ENCODE measurements around the gene CATSPERZ. TPM values are rescaled to one million over a fixed set of nuclear protein-coding genes. Genes with fewer than 3 reads are reported as not detected.

The CATSPERZ gene
- total and polyA plus RNA-seq, 2 donors (not counting 3 experiments of a cell fraction or from before 2014, with no cell fraction given), result 0.11 TPM; not detected in 1

- dilution Hi-C loops (cut with MboI; ENCODE audit: extremely low pct_ligation_motif_present, low sequenced_read_pairs) (no loop called here), intact Hi-C loops (cut with micrococcal nuclease) (no loop called here)
- peaks cover 14% of the 10 kb centered on the region for H3K4me1 ChIP-seq (ENCODE audit: control insufficient read depth, extremely low read depth, insufficient read depth, low read length)
- H3K9ac ChIP-seq (replicated peaks; ENCODE audit: extremely low read depth, insufficient read depth, low read length), result no peak overlapping the region
- H3K4me3 ChIP-seq (replicated peaks in 1 of 3; ENCODE audit: insufficient read depth in 1 of 3, low read depth in 1 of 3, low read length in 3 of 3), result no peak overlapping the region
- no peaks in the 10 kb centered on the region for H3K9me1 ChIP-seq (replicated peaks; ENCODE audit: control insufficient read depth, extremely low read depth, insufficient read depth, low read length)
- no peak overlapping the region for H3K27ac ChIP-seq (ENCODE audit: insufficient read depth, low read depth, low read length)
- DNase-seq (ENCODE audit: low read depth, low spot score) (no peak), FAIRE-seq (no peak)
- ChIA-PET CTCF (interaction anchor here (0.9 to 1.5 kb wide), 3 partner anchors 13 to 52 kb away, joined by 4 to 5 read pairs (median 4); no protein-coding TSS in a partner anchor), POLR2A (no interaction called here)
- peaks cover 15 to 38% of the 10 kb centered on the region in 2 experiments for H3K36me3 ChIP-seq (ENCODE audit: control insufficient read depth in 2 of 2, extremely low read depth in 1 of 2, insufficient read depth in 2 of 2, low read length in 2 of 2)
- no peak overlapping the region for H3K4me2 ChIP-seq (ENCODE audit: insufficient read depth, low read length)
- no peaks in the 10 kb centered on the region for H3K9me3 ChIP-seq (replicated peaks; ENCODE audit: control insufficient read depth, insufficient read depth, low read length)
- TF ChIP-seq GATA2 (IDR thresholded peaks at IDR 0.05; ENCODE audit: insufficient read depth, insufficient read length, low read depth, low read length), result no peak
- no peak for TF ChIP-seq CTCF (IDR thresholded peaks at IDR 0.05; ENCODE audit: extremely low read depth in 1 of 2, insufficient read depth in 1 of 2, low read depth in 1 of 2, low read length in 2 of 2)
- no peak for TF ChIP-seq EZH2 (IDR thresholded peaks at IDR 0.05; ENCODE audit: borderline replicate concordance, low read depth, low read length, severe bottlenecking)
- TF ChIP-seq MYC (IDR thresholded peaks at IDR 0.05; ENCODE audit: low read depth, low read length), result no peak
- no peak for TF ChIP-seq JUN (IDR thresholded peaks at IDR 0.05; ENCODE audit: borderline replicate concordance, insufficient read depth, insufficient read length, low read depth)
- TF ChIP-seq FOS (IDR thresholded peaks at IDR 0.05; ENCODE audit: borderline replicate concordance, insufficient read depth, low read length), result no peak
- no peak for TF ChIP-seq POLR2A (IDR thresholded peaks at IDR 0.05; ENCODE audit: low read depth, low read length)
- TF ChIP-seq POLR2AphosphoS5 (IDR thresholded peaks at IDR 0.05; ENCODE audit: insufficient read depth, low read depth, low read length), result no peak
- no peak for TF ChIP-seq MAX (IDR thresholded peaks at IDR 0.05; ENCODE audit: insufficient read depth, insufficient read length)
- peaks cover 32% of the 10 kb centered on the region for H3K79me2 ChIP-seq (ENCODE audit: control insufficient read depth, insufficient read depth, low read length)
- BruUV-seq (replicated peaks), result no TSS peak
- no peaks in the 10 kb centered on the region for H4K20me1 ChIP-seq (replicated peaks; ENCODE audit: control insufficient read depth, extremely low read depth, insufficient read depth, low read length)
- no peaks in the 10 kb centered on the region for H3K27me3 ChIP-seq (ENCODE audit: control insufficient read depth in 2 of 2, insufficient read depth in 2 of 2, low read length in 2 of 2)
- H2AFZ ChIP-seq (ENCODE audit: low read depth, low read length), result no peak overlapping the region
Observed at GRCh38 chr11:64256300-64256699, 43.9 kb upstream of the CATSPERZ start.

Measured in endothelial cell of umbilical vein (primary cell).